ENCODE results near the gene GGTA1. TPM values are rescaled to one million over a fixed set of nuclear protein-coding genes. Genes with fewer than 3 reads are reported as not detected.
A peak's percentile ranks its signal among the peaks of the same experiment; 100 is the strongest.
"Not testable (repeated sequence)": the region's sequence is repeated elsewhere in the genome, so short reads cannot be mapped to it uniquely, and the experiment has no call there.

Gene GGTA1
- total and polyA plus RNA-seq, 2 donors: 7.9 to 9.7 TPM

GRCh38 chr9:121474231-121474947 lies 25.3 kb downstream of the GGTA1 start:
- Histone ChIP-seq H3K9me3 (ENCODE audit: control insufficient read depth in 2 of 2, insufficient read depth in 1 of 2, low read length in 1 of 2) (no peaks in the 10 kb centered on the region), H3K27me3 (ENCODE audit: control insufficient read depth in 2 of 2, insufficient read depth in 1 of 2, low read length in 1 of 2) (no peaks in the 10 kb centered on the region), H3K27ac (ENCODE audit: low read depth in 1 of 2, low read length in 1 of 2) (no peak overlapping the region), H3K36me3 (ENCODE audit: control insufficient read depth in 2 of 2, insufficient read depth in 2 of 2, low read length in 1 of 2) (no peaks in the 10 kb centered on the region), H3K4me1 (ENCODE audit: control insufficient read depth in 2 of 2, insufficient read depth in 2 of 2, low read length in 2 of 2) (no peaks in the 10 kb centered on the region), H3K4me3 (ENCODE audit: low read length in 2 of 2) (no peak overlapping the region)
- 93% methylated on average over 10 of the region's 10 CpGs for WGBS
- DNase-seq (ENCODE audit: low read depth in 6 of 9, low spot score in 9 of 9): no peak

- 97% methylated on average over 6 of the region's 6 CpGs for WGBS
- H3K27ac ChIP-seq (ENCODE audit: low read depth in 1 of 2, low read length in 1 of 2): no peak overlapping the region
- H3K4me3 ChIP-seq (ENCODE audit: low read length in 2 of 2): no peak overlapping the region
- no peaks in the 10 kb centered on the region for H3K27me3 ChIP-seq (ENCODE audit: control insufficient read depth in 2 of 2, insufficient read depth in 1 of 2, low read length in 1 of 2)
- H3K4me1 ChIP-seq (ENCODE audit: control insufficient read depth in 2 of 2, insufficient read depth in 2 of 2, low read length in 2 of 2): no peaks in the 10 kb centered on the region
- DNase-seq (ENCODE audit: low read depth in 6 of 9, low spot score in 9 of 9): no peak
- H3K9me3 ChIP-seq (ENCODE audit: control insufficient read depth in 2 of 2, insufficient read depth in 1 of 2, low read length in 1 of 2): no peaks in the 10 kb centered on the region
- H3K36me3 ChIP-seq (ENCODE audit: control insufficient read depth in 2 of 2, insufficient read depth in 2 of 2, low read length in 1 of 2): no peaks in the 10 kb centered on the region
Measured at GRCh38 chr9:121473229-121473628, 26.4 kb downstream of the GGTA1 start.

GRCh38 chr9:121472446-121472845 lies 27.2 kb downstream of the GGTA1 start:
- H3K4me1 ChIP-seq (ENCODE audit: control insufficient read depth in 2 of 2, insufficient read depth in 2 of 2, low read length in 2 of 2): no peaks in the 10 kb centered on the region
- no peak overlapping the region for H3K4me3 ChIP-seq (ENCODE audit: low read length in 2 of 2)
- no peaks in the 10 kb centered on the region for H3K27me3 ChIP-seq (ENCODE audit: control insufficient read depth in 2 of 2, insufficient read depth in 1 of 2, low read length in 1 of 2)
- no peaks in the 10 kb centered on the region for H3K36me3 ChIP-seq (ENCODE audit: control insufficient read depth in 2 of 2, insufficient read depth in 2 of 2, low read length in 1 of 2)
- no peak overlapping the region for H3K27ac ChIP-seq (ENCODE audit: low read depth in 1 of 2, low read length in 1 of 2)
- no peak for DNase-seq (ENCODE audit: low read depth in 6 of 9, low spot score in 9 of 9)
- 89% methylated on average over 5 of the region's 5 CpGs for WGBS
- H3K9me3 ChIP-seq (ENCODE audit: control insufficient read depth in 2 of 2, insufficient read depth in 1 of 2, low read length in 1 of 2): no peaks in the 10 kb centered on the region

- Histone ChIP-seq H3K4me3 (ENCODE audit: low read length in 2 of 2) (no peak overlapping the region), H3K9me3 (ENCODE audit: control insufficient read depth in 2 of 2, insufficient read depth in 1 of 2, low read length in 1 of 2) (no peaks in the 10 kb centered on the region), H3K4me1 (ENCODE audit: control insufficient read depth in 2 of 2, insufficient read depth in 2 of 2, low read length in 2 of 2) (peaks cover 0 to 5% of the 10 kb centered on the region in 2 donors), H3K27me3 (ENCODE audit: control insufficient read depth in 2 of 2, insufficient read depth in 1 of 2, low read length in 1 of 2) (no peaks in the 10 kb centered on the region), H3K27ac (ENCODE audit: low read depth in 1 of 2, low read length in 1 of 2) (no peak overlapping the region), H3K36me3 (ENCODE audit: control insufficient read depth in 2 of 2, insufficient read depth in 2 of 2, low read length in 1 of 2) (no peaks in the 10 kb centered on the region)
- 79% methylated on average over 1 of the region's 1 CpG for whole genome bisulfite sequencing
- no peak for DNase-seq (ENCODE audit: low read depth in 6 of 9, low spot score in 9 of 9)
Measured at GRCh38 chr9:121466142-121466541, 33.5 kb downstream of the GGTA1 start.

GRCh38 chr9:121464968-121465367 lies 34.7 kb downstream of the GGTA1 start:
- WGBS: 88% methylated on average over 4 of the region's 4 CpGs
- no peaks in the 10 kb centered on the region for H3K27me3 ChIP-seq (ENCODE audit: control insufficient read depth in 2 of 2, insufficient read depth in 1 of 2, low read length in 1 of 2)
- H3K4me1 ChIP-seq (ENCODE audit: control insufficient read depth in 2 of 2, insufficient read depth in 2 of 2, low read length in 2 of 2): peaks cover 0 to 5% of the 10 kb centered on the region in 2 donors
- no peak for DNase-seq (ENCODE audit: low read depth in 6 of 9, low spot score in 9 of 9)
- no peak overlapping the region for H3K4me3 ChIP-seq (ENCODE audit: low read length in 2 of 2)
- H3K9me3 ChIP-seq (ENCODE audit: control insufficient read depth in 2 of 2, insufficient read depth in 1 of 2, low read length in 1 of 2): no peaks in the 10 kb centered on the region
- H3K27ac ChIP-seq (ENCODE audit: low read depth in 1 of 2, low read length in 1 of 2): no peak overlapping the region
- H3K36me3 ChIP-seq (ENCODE audit: control insufficient read depth in 2 of 2, insufficient read depth in 2 of 2, low read length in 1 of 2): no peaks in the 10 kb centered on the region

GRCh38 chr9:121463026-121463807 lies 36.4 kb downstream of the GGTA1 start:
- H3K27ac ChIP-seq (ENCODE audit: low read depth in 1 of 2, low read length in 1 of 2): no peak overlapping the region
- 46% methylated on average over 10 of the region's 10 CpGs for WGBS

GRCh38 chr9:121459513-121459912 lies 40.1 kb downstream of the GGTA1 start:
- no peaks in the 10 kb centered on the region for H3K36me3 ChIP-seq (ENCODE audit: control insufficient read depth in 2 of 2, insufficient read depth in 2 of 2, low read length in 1 of 2)
- peaks cover 11 to 19% of the 10 kb centered on the region in 2 donors for H3K4me1 ChIP-seq (ENCODE audit: control insufficient read depth in 2 of 2, insufficient read depth in 2 of 2, low read length in 2 of 2)
- H3K27ac ChIP-seq (ENCODE audit: low read depth in 1 of 2, low read length in 1 of 2): no peak overlapping the region
- no peaks in the 10 kb centered on the region for H3K9me3 ChIP-seq (ENCODE audit: control insufficient read depth in 2 of 2, insufficient read depth in 1 of 2, low read length in 1 of 2)
- 76% methylated on average over 1 of the region's 1 CpG for WGBS
- no peak overlapping the region for H3K4me3 ChIP-seq (ENCODE audit: low read length in 2 of 2)
- no peaks in the 10 kb centered on the region for H3K27me3 ChIP-seq (ENCODE audit: control insufficient read depth in 2 of 2, insufficient read depth in 1 of 2, low read length in 1 of 2)
- DNase-seq (ENCODE audit: low read depth in 6 of 9, low spot score in 9 of 9): no peak

More at GRCh38 chr9:121463026-121463807, 36.4 kb downstream of the GGTA1 start:
- DNase-seq (ENCODE audit: low read depth in 6 of 9, low spot score in 9 of 9): peak in 3 of 9 donors; percentile 26 to 55 (median 28)
- H3K9me3 ChIP-seq (ENCODE audit: control insufficient read depth in 2 of 2, insufficient read depth in 1 of 2, low read length in 1 of 2): no peaks in the 10 kb centered on the region
- no peaks in the 10 kb centered on the region for H3K27me3 ChIP-seq (ENCODE audit: control insufficient read depth in 2 of 2, insufficient read depth in 1 of 2, low read length in 1 of 2)
- no peaks in the 10 kb centered on the region for H3K36me3 ChIP-seq (ENCODE audit: control insufficient read depth in 2 of 2, insufficient read depth in 2 of 2, low read length in 1 of 2)
- no peak overlapping the region for H3K4me3 ChIP-seq (ENCODE audit: low read length in 2 of 2)
- peaks cover 0 to 5% of the 10 kb centered on the region in 2 donors for H3K4me1 ChIP-seq (ENCODE audit: control insufficient read depth in 2 of 2, insufficient read depth in 2 of 2, low read length in 2 of 2)

- H3K9me3 ChIP-seq (ENCODE audit: control insufficient read depth in 2 of 2, insufficient read depth in 1 of 2, low read length in 1 of 2); H3K36me3 ChIP-seq (ENCODE audit: control insufficient read depth in 2 of 2, insufficient read depth in 2 of 2, low read length in 1 of 2); DNase-seq (ENCODE audit: low read depth in 6 of 9, low spot score in 9 of 9); H3K27me3 ChIP-seq (ENCODE audit: control insufficient read depth in 2 of 2, insufficient read depth in 1 of 2, low read length in 1 of 2); H3K4me3 ChIP-seq (ENCODE audit: low read length in 2 of 2); H3K27ac ChIP-seq (ENCODE audit: low read depth in 1 of 2, low read length in 1 of 2): not testable (repeated sequence)
- H3K4me1 ChIP-seq (ENCODE audit: control insufficient read depth in 2 of 2, insufficient read depth in 2 of 2, low read length in 2 of 2): peaks cover 14 to 28% of the 10 kb centered on the region in 2 donors
- WGBS: 97% methylated on average over 4 of the region's 4 CpGs
Measured at GRCh38 chr9:121458449-121458848, 41.2 kb downstream of the GGTA1 start.

- 52% methylated on average over 8 of the region's 8 CpGs for WGBS
- H3K27me3 ChIP-seq (ENCODE audit: control insufficient read depth in 2 of 2, insufficient read depth in 1 of 2, low read length in 1 of 2): no peaks in the 10 kb centered on the region
- peaks cover 14 to 32% of the 10 kb centered on the region in 2 donors for H3K4me1 ChIP-seq (ENCODE audit: control insufficient read depth in 2 of 2, insufficient read depth in 2 of 2, low read length in 2 of 2)
- no peak overlapping the region for H3K4me3 ChIP-seq (ENCODE audit: low read length in 2 of 2)
- no peak overlapping the region for H3K27ac ChIP-seq (ENCODE audit: low read depth in 1 of 2, low read length in 1 of 2)
- no peaks in the 10 kb centered on the region for H3K9me3 ChIP-seq (ENCODE audit: control insufficient read depth in 2 of 2, insufficient read depth in 1 of 2, low read length in 1 of 2)
- DNase-seq (ENCODE audit: low read depth in 6 of 9, low spot score in 9 of 9): peak; percentile 3 to 85 (median 44)
- H3K36me3 ChIP-seq (ENCODE audit: control insufficient read depth in 2 of 2, insufficient read depth in 2 of 2, low read length in 1 of 2): no peaks in the 10 kb centered on the region
Measured at GRCh38 chr9:121455527-121456239, 44.0 kb downstream of the GGTA1 start.

Data from thymus (tissue), 11 donors.